ENCODE measurements around the gene DLGAP4. TPM values are rescaled to one million over a fixed set of nuclear protein-coding genes. Genes with fewer than 3 reads are reported as not detected.

DLGAP4 gene
- total RNA-seq, 1 experiment from 2014 or later: 59.9 TPM

DNA sequence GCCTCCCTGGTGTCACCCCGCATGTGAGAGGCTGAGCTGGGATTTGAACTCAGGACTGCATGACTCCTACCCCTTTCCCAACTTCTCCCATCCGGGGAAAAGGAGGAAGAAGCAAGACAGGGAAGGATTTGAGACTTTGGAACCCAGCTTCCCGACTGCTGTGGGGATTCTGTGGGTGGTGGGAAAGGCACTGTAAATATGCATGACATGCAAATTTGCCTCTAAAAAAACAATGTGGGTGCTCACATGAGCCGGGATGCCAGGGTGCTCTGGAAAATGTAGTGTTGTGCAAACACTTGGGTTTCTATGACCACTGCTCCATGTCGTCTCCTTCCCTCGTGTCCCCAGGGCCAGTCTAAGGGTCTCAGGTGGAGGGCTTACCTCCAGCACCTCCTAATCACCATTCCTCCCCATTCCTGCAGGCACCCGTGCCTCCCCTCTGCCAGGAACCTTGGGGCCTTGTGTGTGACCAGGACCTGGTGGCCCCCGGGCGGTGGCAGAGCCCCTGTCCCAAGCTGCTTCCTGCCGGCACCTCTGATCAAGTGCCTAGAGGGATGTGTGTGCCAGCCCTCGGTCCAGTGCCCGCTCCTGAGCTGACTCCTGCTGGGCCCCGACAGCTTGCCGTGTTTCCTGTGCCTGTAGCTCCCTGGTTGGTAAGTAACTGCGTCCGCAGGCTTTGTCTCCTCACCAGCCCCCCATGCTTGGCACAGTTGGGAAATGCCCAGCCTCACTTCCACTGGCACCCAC is 60.7 kb downstream of the DLGAP4 start:
- Histone ChIP-seq H3K4me3 (ENCODE audit: low read depth, low read length, poor library complexity, severe bottlenecking) (no peak overlapping the region), H3K27ac (ENCODE audit: low read depth, low read length, poor library complexity, severe bottlenecking) (no peak overlapping the region), H3K27me3 (replicated peaks; ENCODE audit: insufficient read depth, low read depth, low read length, poor library complexity) (no peaks in the 10 kb centered on the region), H3K4me1 (ENCODE audit: insufficient read depth, low read length, poor library complexity, severe bottlenecking) (no peaks in the 10 kb centered on the region), H3K9me3 (ENCODE audit: low read depth, low read length, poor library complexity, severe bottlenecking) (no peaks in the 10 kb centered on the region), H3K36me3 (ENCODE audit: insufficient read depth, low read length, poor library complexity, severe bottlenecking) (no peaks in the 10 kb centered on the region)
- POLR2A ChIA-PET (ENCODE audit: low non-redundant PET): no interaction called here
- TF ChIP-seq, protein P1, sequence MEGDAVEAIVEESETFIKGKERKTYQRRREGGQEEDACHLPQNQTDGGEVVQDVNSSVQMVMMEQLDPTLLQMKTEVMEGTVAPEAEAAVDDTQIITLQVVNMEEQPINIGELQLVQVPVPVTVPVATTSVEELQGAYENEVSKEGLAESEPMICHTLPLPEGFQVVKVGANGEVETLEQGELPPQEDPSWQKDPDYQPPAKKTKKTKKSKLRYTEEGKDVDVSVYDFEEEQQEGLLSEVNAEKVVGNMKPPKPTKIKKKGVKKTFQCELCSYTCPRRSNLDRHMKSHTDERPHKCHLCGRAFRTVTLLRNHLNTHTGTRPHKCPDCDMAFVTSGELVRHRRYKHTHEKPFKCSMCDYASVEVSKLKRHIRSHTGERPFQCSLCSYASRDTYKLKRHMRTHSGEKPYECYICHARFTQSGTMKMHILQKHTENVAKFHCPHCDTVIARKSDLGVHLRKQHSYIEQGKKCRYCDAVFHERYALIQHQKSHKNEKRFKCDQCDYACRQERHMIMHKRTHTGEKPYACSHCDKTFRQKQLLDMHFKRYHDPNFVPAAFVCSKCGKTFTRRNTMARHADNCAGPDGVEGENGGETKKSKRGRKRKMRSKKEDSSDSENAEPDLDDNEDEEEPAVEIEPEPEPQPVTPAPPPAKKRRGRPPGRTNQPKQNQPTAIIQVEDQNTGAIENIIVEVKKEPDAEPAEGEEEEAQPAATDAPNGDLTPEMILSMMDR (conservative IDR thresholded peaks at IDR 0.05; ENCODE audit: low read depth, low read length): no peak
- TF ChIP-seq EZH2 (IDR thresholded peaks at IDR 0.05; ENCODE audit: borderline replicate concordance, low read depth, low read length, poor library complexity, severe bottlenecking): no peak
- no peak for DNase-seq (ENCODE audit: low spot score)
- intact Hi-C loops (cut with micrococcal nuclease; ENCODE audit: unreplicated experiment): no loop called here
- CTCF ChIA-PET: no interaction called here
- BruUV-seq (replicated peaks): no TSS peak

DNA sequence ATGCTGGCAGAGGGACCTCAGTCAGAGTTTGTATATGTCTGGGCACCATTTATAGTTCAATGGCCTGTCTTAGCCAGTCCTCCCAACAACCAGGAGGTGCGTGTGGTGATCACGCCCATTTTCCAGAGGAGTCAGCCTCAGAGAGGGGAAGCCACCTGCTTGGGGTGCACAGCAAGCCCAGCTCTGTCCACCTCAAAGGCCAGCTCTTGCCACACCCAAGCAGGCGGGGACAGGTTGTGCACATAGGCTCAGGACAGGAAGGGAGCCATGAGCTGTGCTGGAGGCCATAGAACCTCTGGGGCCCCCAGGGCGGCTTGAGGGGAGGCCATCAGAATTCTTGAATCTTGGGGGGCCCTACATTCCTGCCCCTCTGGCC is 61.2 kb downstream of the DLGAP4 start:
- Histone ChIP-seq H3K4me3 (ENCODE audit: low read depth, low read length, poor library complexity, severe bottlenecking) (no peak overlapping the region), H3K4me1 (ENCODE audit: insufficient read depth, low read length, poor library complexity, severe bottlenecking) (no peaks in the 10 kb centered on the region), H3K27ac (ENCODE audit: low read depth, low read length, poor library complexity, severe bottlenecking) (no peak overlapping the region), H3K9me3 (ENCODE audit: low read depth, low read length, poor library complexity, severe bottlenecking) (no peaks in the 10 kb centered on the region), H3K36me3 (ENCODE audit: insufficient read depth, low read length, poor library complexity, severe bottlenecking) (no peaks in the 10 kb centered on the region), H3K27me3 (replicated peaks; ENCODE audit: insufficient read depth, low read depth, low read length, poor library complexity) (no peaks in the 10 kb centered on the region)
- no peak for DNase-seq (ENCODE audit: low spot score)
- ChIA-PET POLR2A (ENCODE audit: low non-redundant PET) (no interaction called here), CTCF (no interaction called here)
- no peak for TF ChIP-seq EZH2 (IDR thresholded peaks at IDR 0.05; ENCODE audit: borderline replicate concordance, low read depth, low read length, poor library complexity, severe bottlenecking)
- TF ChIP-seq, protein P1 (conservative IDR thresholded peaks at IDR 0.05; ENCODE audit: low read depth, low read length): no peak
- no TSS peak for BruUV-seq (replicated peaks)
- intact Hi-C loops (cut with micrococcal nuclease; ENCODE audit: unreplicated experiment): no loop called here

DNA sequence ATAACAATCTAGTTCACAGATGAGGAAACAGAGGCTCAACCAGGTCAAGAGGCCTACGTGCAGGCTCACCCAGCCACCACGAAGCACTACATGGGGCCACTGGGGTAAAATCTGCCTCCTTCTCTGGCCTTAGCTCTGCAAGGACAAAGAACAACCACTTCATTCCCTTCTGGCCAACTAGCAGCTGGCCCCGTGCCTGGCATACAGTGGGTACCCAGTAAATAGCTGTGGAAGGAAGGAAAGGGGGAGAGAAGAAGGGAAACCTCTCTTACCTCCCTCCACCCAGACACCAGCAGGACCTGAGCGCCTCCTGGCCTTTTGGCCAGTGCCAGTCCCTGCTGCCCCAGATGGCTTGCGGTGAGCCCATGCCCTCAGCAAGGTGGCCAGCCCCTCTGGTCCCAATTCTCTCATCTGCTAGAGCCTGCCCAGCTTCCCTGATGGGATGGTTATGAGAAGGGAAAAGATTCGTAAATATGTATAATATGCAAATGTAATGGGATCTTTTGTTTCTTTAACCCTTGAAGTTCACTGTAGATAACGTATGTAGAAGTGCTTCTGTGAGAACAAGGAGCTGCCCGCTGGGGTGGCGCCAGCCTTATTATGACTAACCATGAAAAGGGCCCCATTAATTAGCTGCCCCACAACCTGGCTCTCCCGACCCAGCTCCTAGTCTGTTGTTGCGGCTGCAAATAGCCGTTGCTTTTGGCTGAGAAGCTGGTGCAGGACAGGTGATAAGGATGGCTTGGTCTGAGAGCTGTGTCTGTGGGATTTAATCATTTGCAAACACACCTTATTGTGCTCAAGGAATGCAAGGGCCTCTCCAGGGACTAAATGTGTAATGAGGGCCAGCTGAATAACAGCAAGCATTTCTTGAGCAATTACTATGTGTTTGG is 62.0 kb downstream of the DLGAP4 start:
- no peak for DNase-seq (ENCODE audit: low spot score)
- no peak for TF ChIP-seq EZH2 (IDR thresholded peaks at IDR 0.05; ENCODE audit: borderline replicate concordance, low read depth, low read length, poor library complexity, severe bottlenecking)
- TF ChIP-seq, protein P1 (conservative IDR thresholded peaks at IDR 0.05; ENCODE audit: low read depth, low read length): no peak
- ChIA-PET CTCF (no interaction called here), POLR2A (ENCODE audit: low non-redundant PET) (no interaction called here)
- Histone ChIP-seq H3K27ac (ENCODE audit: low read depth, low read length, poor library complexity, severe bottlenecking) (no peak overlapping the region), H3K27me3 (replicated peaks; ENCODE audit: insufficient read depth, low read depth, low read length, poor library complexity) (no peaks in the 10 kb centered on the region), H3K9me3 (ENCODE audit: low read depth, low read length, poor library complexity, severe bottlenecking) (no peaks in the 10 kb centered on the region), H3K4me3 (ENCODE audit: low read depth, low read length, poor library complexity, severe bottlenecking) (no peak overlapping the region), H3K4me1 (ENCODE audit: insufficient read depth, low read length, poor library complexity, severe bottlenecking) (no peaks in the 10 kb centered on the region), H3K36me3 (ENCODE audit: insufficient read depth, low read length, poor library complexity, severe bottlenecking) (no peaks in the 10 kb centered on the region)
- no TSS peak for BruUV-seq (replicated peaks)
- intact Hi-C loops (cut with micrococcal nuclease; ENCODE audit: unreplicated experiment): no loop called here

Measured in A673 (cell line).